GM23338 (cell line): ENCODE data around the gene PLCH2. TPM values are rescaled to one million over a fixed set of nuclear protein-coding genes. Genes with fewer than 3 reads are reported as not detected.

ENCODE experiments used
- ATAC-seq: fragments of 200-7000 bp; cut with Tn5 transposase; 3 replicates; pipeline ENCODE4 v1.9.1; 2020
- DNase-seq: peaks from one replicate; pipeline ENCODE4 v3.0.0-alpha.2; 2015; ENCODE audit warnings: low spot score
- H2AFZ ChIP-seq: fragments of 200-600 bp; sonication (generic); 2 replicates; pipeline ENCODE4 v1.8.0; 2016; ENCODE audit warnings: antibody characterized with exemption, mild to moderate bottlenecking, moderate library complexity
- H3F3A ChIP-seq: fragments of 200-600 bp; sonication (generic); replicated peaks from 2 replicates; pipeline ENCODE4 v1.8.0; 2017; ENCODE audit warnings: antibody characterized with exemption, mixed run types, low read depth
- H3K27ac ChIP-seq: fragments of 200-600 bp; sonication (generic); 2 replicates; pipeline ENCODE4 v1.6.1; 2016; ENCODE audit warnings: low read depth
- H3K27me3 ChIP-seq: fragments of 200-600 bp; sonication (generic); 2 replicates; pipeline ENCODE4 v1.8.0; 2016; ENCODE audit warnings: mild to moderate bottlenecking, mixed run types, moderate library complexity; ENCODE audit not compliant: insufficient read depth
- H3K36me3 ChIP-seq: fragments of 200-600 bp; sonication (generic); 2 replicates; pipeline ENCODE4 v1.8.0; 2016; ENCODE audit warnings: mild to moderate bottlenecking; ENCODE audit not compliant: insufficient read depth
- H3K4me1 ChIP-seq: fragments of 200-600 bp; sonication (generic); 2 replicates; pipeline ENCODE4 v1.8.0; 2016; ENCODE audit warnings: mild to moderate bottlenecking, moderate library complexity; ENCODE audit not compliant: insufficient read depth
- H3K4me2 ChIP-seq: fragments of 200-600 bp; sonication (generic); 2 replicates; pipeline ENCODE4 v1.7.1; 2017; ENCODE audit warnings: mixed run types
- H3K4me3 ChIP-seq: fragments of 200-600 bp; sonication (generic); 2 replicates; pipeline ENCODE4 v1.6.1; 2016; ENCODE audit warnings: mixed run types
- H3K79me2 ChIP-seq: fragments of 200-600 bp; sonication (generic); replicated peaks from 2 replicates; pipeline ENCODE4 v1.8.0; 2017; ENCODE audit warnings: mild to moderate bottlenecking; ENCODE audit not compliant: insufficient read depth
- H3K9me2 ChIP-seq: fragments of 200-600 bp; sonication (generic); 2 replicates; pipeline ENCODE4 v1.8.0; 2017; ENCODE audit not compliant: insufficient read depth
- H4K20me1 ChIP-seq: fragments of 200-600 bp; sonication (generic); replicated peaks from 2 replicates; pipeline ENCODE4 v1.8.0; 2017; ENCODE audit warnings: mild to moderate bottlenecking; ENCODE audit not compliant: insufficient read depth
- H3K27ac Mint-ChIP-seq: 2 replicates; pipeline ENCODE4 v1.8.0; 2020; ENCODE audit warnings: inconsistent platforms, mild to moderate bottlenecking, moderate library complexity, mixed read lengths
- H3K27me3 Mint-ChIP-seq: 3 replicates; pipeline ENCODE4 v1.8.0; 2022; ENCODE audit warnings: low read depth, mild to moderate bottlenecking, moderate library complexity, mixed read lengths, inconsistent platforms; ENCODE audit not compliant: insufficient read depth, poor library complexity
- H3K36me3 Mint-ChIP-seq: 3 replicates; pipeline ENCODE4 v1.8.0; 2021; ENCODE audit warnings: low read depth, mild to moderate bottlenecking, inconsistent platforms, moderate library complexity, mixed read lengths
- H3K4me1 Mint-ChIP-seq: 3 replicates; pipeline ENCODE4 v1.8.0; 2020; ENCODE audit warnings: mild to moderate bottlenecking, inconsistent platforms, mixed read lengths
- H3K4me3 Mint-ChIP-seq: 3 replicates; pipeline ENCODE4 v1.8.0; 2021; ENCODE audit warnings: moderate library complexity, mild to moderate bottlenecking, inconsistent platforms, mixed read lengths
- H3K9me3 Mint-ChIP-seq: 3 replicates; pipeline ENCODE4 v1.8.0; 2020; ENCODE audit warnings: moderate library complexity, mild to moderate bottlenecking, inconsistent platforms, mixed read lengths
- CREB1 ChIP-seq: fragments of 250-450 bp; sonication (Bioruptor Pico); IDR thresholded peaks from 2 replicates; pipeline ENCODE4 v1.5.0; 2020; ENCODE audit warnings: low read depth, mild to moderate bottlenecking, moderate library complexity
- CTCF ChIP-seq, 2 experiments: fragments of 200-600 bp in 1 of 2; sonication (generic) in 1 of 2; conservative IDR thresholded peaks; 2 replicates each; pipeline versions ENCODE4 v1.5.1 to v1.6.1; 2016 to 2017; ENCODE audit warnings: antibody characterized with exemption in 2 of 2, low read depth in 2 of 2, mild to moderate bottlenecking in 2 of 2, moderate library complexity in 1 of 2
- ETS1 ChIP-seq: IDR thresholded peaks from 2 replicates; pipeline ENCODE4 v1.6.1; 2016; ENCODE audit warnings: antibody characterized with exemption
- EZH2 ChIP-seq: fragments of 200-600 bp; sonication (generic); IDR thresholded peaks from one replicate; pipeline ENCODE4 v1.8.0; 2017; ENCODE audit warnings: antibody characterized with exemption, mild to moderate bottlenecking, low read depth; ENCODE audit not compliant: unreplicated experiment
- EZH2phosphoT487 ChIP-seq: fragments of 200-600 bp; sonication (generic); IDR thresholded peaks from one replicate; pipeline ENCODE4 v1.8.1; 2018; ENCODE audit warnings: antibody characterized with exemption; ENCODE audit not compliant: unreplicated experiment
- NANOG ChIP-seq: IDR thresholded peaks from 2 replicates; pipeline ENCODE4 v1.6.1; 2016; ENCODE audit warnings: antibody characterized with exemption, borderline replicate concordance
- POLR2AphosphoS5 ChIP-seq: IDR thresholded peaks from 2 replicates; pipeline ENCODE4 v1.6.1; 2016; ENCODE audit warnings: antibody characterized with exemption, low read depth
- STAT1 ChIP-seq: IDR thresholded peaks from one replicate; pipeline ENCODE4 v1.6.1; 2016; ENCODE audit warnings: antibody characterized with exemption; ENCODE audit not compliant: unreplicated experiment
- ZNF114 ChIP-seq: fragments of 250-450 bp; sonication (Bioruptor Pico); IDR thresholded peaks from 2 replicates; pipeline ENCODE4 v1.5.0; 2020; ENCODE audit warnings: mild to moderate bottlenecking, moderate library complexity
- ZNF331 ChIP-seq: fragments of 250-450 bp; sonication (Bioruptor Pico); IDR thresholded peaks from 2 replicates; pipeline ENCODE4 v1.5.0; 2020; ENCODE audit warnings: low read depth, mild to moderate bottlenecking, moderate library complexity
- polyA plus RNA-seq: library from polyadenylated mRNA; unstranded; fragments of >200 nt; fragmentation: Nextera tagmentation; extraction: Ambion mirVana; gene quantifications from 2 replicates; pipeline ENCODE4 v1.2.1, GENCODE V29; 2016
- total RNA-seq: library from RNA; depleted of rRNA; stranded (reverse); fragments of >200 nt; shearing (Covaris generic); gene quantifications from 2 replicates; pipeline ENCODE4 v1.2.3, GENCODE V29; 2014

PLCH2 gene
- total and polyA plus RNA-seq, 2 experiments from 2014 or later: 0.31 TPM; not detected in 1

GRCh38 chr1:2431518-2431917, 44.6 kb upstream of the PLCH2 start:
- TF ChIP-seq POLR2AphosphoS5: no peak
- no peak for TF ChIP-seq STAT1
- no peak for TF ChIP-seq ETS1
- no peak for TF ChIP-seq EZH2
- no peak for TF ChIP-seq CTCF (conservative IDR thresholded peaks at IDR 0.05; ENCODE audit: low read depth in 2 of 2)
- TF ChIP-seq EZH2phosphoT487: no peak
- no peak for TF ChIP-seq NANOG
- Histone ChIP-seq H3K27me3 (no peaks in the 10 kb centered on the region), H3K4me2 (no peak overlapping the region), H3K27ac (no peak overlapping the region), H2AFZ (no peak overlapping the region), H3F3A (no peaks in the 10 kb centered on the region), H3K79me2 (no peaks in the 10 kb centered on the region), H3K4me3 (no peak overlapping the region), H3K36me3 (no peaks in the 10 kb centered on the region), H3K9me2 (no peaks in the 10 kb centered on the region), H3K4me1 (no peaks in the 10 kb centered on the region), H4K20me1 (no peaks in the 10 kb centered on the region)
- no peak overlapping the region for H3K27ac Mint-ChIP-seq
- H3K27me3 Mint-ChIP-seq: peaks cover 7% of the 10 kb centered on the region
- H3K4me1 Mint-ChIP-seq: no peaks in the 10 kb centered on the region
- no peaks in the 10 kb centered on the region for H3K36me3 Mint-ChIP-seq
- DNase-seq: no peak
- no peak overlapping the region for H3K4me3 Mint-ChIP-seq
- H3K9me3 Mint-ChIP-seq: peaks cover 12% of the 10 kb centered on the region; the same call in 2 of the 3 replicates
- ATAC-seq: no peak

- Mint-ChIP-seq H3K4me1 (no peaks in the 10 kb centered on the region), H3K4me3 (no peak overlapping the region), H3K27ac (no peak overlapping the region), H3K36me3 (no peaks in the 10 kb centered on the region), H3K9me3 (peaks cover 12% of the 10 kb centered on the region; the same call in 2 of the 3 replicates), H3K27me3 (peaks cover 7% of the 10 kb centered on the region)
- no peak for DNase-seq
- no peaks in the 10 kb centered on the region for H3K27me3 ChIP-seq
- no peaks in the 10 kb centered on the region for H4K20me1 ChIP-seq
- no peaks in the 10 kb centered on the region for H3K79me2 ChIP-seq
- no peaks in the 10 kb centered on the region for H3F3A ChIP-seq
- H3K36me3 ChIP-seq: no peaks in the 10 kb centered on the region
- ATAC-seq: no peak
- no peak overlapping the region for H2AFZ ChIP-seq
- no peak overlapping the region for H3K4me2 ChIP-seq
- H3K4me3 ChIP-seq: no peak overlapping the region
- H3K9me2 ChIP-seq: no peaks in the 10 kb centered on the region
- H3K4me1 ChIP-seq: no peaks in the 10 kb centered on the region
- H3K27ac ChIP-seq: no peak overlapping the region
- TF ChIP-seq POLR2AphosphoS5 (no peak), NANOG (no peak), ZNF114 (CRISPR knock-in tag) (no peak), CREB1 (CRISPR knock-in tag) (no peak), ETS1 (no peak), CTCF (conservative IDR thresholded peaks at IDR 0.05; ENCODE audit: low read depth in 2 of 2) (no peak), EZH2phosphoT487 (no peak), STAT1 (no peak), ZNF331 (CRISPR knock-in tag) (no peak)
Measured at GRCh38 chr1:2432441-2432844, 43.6 kb upstream of the PLCH2 start.
